Daoy (cell line): ENCODE data around the gene BOLA2B. TPM values are rescaled to one million over a fixed set of nuclear protein-coding genes. Genes with fewer than 3 reads are reported as not detected.
"Not testable (repeated sequence)": the region's sequence is repeated elsewhere in the genome, so short reads cannot be mapped to it uniquely, and the experiment has no call there.

ENCODE experiments used
- DNase-seq: peaks from one replicate; pipeline ENCODE4 v3.0.0-alpha.2; 2015; ENCODE audit warnings: low read depth
- total RNA-seq: library from RNA; depleted of rRNA; stranded (reverse); fragments of >200 nt; shearing (Covaris generic); gene quantifications from 2 replicates; pipeline ENCODE4 v1.2.3, GENCODE V29; 2014

The BOLA2B gene
- total RNA-seq, 1 experiment from 2014 or later = 1,320 TPM

DNA sequence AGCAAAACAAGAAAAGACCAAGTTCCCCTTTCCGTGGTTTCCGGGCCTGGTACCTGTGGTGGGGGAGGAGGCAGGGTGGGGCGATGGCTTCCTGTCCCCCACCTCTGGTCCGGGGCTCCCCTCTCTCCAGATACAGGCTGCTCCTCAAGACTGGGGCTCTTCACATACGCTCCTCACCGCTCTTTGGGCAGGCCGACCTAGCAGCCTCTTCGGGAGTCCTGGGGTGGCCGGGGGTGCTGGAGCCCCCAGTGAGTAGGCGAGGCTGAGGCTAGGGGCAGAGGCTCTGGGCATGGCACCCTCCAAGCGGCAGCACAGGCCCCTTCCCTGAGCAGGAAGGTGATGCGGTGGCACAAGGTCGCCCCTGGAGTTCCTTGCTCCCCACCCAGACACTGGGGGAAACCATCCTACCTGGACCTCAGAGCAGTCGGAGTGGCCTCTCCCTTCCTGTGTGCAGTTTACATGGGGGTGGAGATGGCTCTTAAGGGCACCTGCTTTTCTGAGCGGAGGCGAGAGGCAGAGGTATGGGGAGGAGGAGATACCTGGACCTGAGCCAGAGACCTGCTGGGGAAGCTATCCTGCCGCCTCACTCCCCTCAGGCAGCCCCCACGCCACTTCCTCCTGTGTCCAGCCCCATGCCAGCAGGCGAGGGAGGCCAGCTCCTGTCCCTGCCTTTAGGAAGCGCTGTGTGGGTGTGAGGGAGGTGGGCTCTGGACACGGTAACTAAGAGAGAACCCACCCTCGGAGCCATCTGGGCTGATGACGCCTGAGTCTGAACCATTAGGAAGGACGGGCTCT lies 9.2 kb downstream of the BOLA2B start:
- peak; percentile 8 for DNase-seq

DNA sequence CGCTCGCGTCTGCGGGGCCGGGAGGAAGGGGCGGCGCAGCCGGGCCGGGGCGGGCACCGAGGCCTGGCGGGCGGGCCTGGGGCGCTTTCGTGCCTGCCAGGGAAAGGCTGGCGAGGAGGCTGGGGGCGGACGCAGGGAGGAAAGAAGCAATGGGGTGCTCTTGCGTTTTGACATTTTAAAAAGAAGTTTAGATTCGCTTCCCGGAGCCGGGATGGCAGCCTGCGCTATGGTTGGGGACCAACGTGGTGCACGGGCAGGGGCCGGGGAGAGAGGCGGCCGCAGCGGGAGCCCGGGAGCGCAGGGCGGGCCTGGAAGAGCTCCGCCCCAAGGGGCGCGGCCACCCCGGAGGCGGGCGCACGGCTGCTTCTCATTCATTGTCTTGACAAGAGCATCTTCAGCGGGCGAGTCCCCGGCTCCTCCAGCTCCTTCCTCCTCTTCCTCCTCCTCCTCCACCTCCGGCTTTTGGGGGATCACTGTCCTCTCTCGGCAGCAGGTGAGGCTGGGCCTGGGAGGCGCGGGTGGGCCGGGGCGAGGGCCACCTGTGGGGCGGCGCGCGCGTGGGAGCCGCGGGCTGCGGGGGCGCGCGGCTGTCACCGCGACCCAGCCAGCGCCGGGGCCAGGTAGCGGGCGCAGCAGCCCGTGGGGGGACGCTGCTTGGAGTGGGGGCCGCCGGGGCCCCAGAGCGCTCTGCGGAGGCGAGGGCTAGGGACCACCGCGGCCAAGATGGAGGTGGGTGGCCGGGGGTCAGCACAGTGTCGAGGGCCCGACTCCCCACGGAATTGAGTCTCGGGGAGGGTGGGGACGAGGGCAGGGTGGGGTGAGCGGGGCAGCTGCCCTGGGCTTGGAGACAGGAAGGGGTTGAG lies 10.0 kb downstream of the BOLA2B start, which contains the start of gene CORO1A:
Gene CORO1A (plus strand): TSS at position 370 of the 863 bp plus-strand sequence. CDS start 1,608 bp downstream, outside the sequence.
- peak; percentile 76 for DNase-seq

DNA sequence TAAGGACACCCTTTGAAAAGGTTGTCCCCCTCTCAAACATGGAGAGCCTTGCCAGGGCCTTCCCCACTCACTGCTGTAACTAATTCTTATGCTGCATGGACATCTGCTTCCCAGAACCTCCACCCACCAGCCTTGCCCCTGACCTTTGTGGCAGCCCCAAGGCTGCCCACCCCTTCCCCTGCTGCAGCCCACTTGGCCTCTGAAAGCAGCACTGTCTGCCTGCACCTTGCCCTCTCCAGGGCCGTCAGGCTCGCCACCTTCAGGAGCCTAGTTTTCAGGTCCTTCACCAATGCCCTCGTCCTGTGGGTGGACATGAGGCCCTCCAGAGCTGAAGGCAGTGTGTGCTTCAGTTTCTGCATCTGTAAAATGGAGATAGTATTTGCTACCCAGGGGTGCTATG lies 12.7 kb downstream of the BOLA2B start:
- DNase-seq = no peak

DNA sequence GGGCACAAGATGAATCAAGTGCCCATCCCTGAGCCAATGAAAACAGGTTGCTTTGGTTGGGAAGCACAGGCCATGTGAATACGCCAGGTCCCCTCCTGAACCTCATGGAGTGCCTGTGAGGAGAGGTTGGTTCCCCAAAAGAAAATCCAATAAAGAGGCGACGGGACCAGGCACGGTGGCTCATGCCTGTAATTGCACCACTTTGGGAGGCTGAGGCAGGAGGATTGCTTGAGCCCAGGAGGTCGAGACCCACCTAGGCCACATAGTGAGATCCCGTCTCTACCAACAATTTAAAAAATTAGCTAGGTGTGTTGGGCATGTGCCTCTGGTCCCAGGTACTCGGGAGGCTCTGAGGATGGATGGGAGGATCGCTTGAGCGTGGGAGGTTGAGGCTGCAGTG lies 13.5 kb downstream of the BOLA2B start:
- no peak for DNase-seq

DNA sequence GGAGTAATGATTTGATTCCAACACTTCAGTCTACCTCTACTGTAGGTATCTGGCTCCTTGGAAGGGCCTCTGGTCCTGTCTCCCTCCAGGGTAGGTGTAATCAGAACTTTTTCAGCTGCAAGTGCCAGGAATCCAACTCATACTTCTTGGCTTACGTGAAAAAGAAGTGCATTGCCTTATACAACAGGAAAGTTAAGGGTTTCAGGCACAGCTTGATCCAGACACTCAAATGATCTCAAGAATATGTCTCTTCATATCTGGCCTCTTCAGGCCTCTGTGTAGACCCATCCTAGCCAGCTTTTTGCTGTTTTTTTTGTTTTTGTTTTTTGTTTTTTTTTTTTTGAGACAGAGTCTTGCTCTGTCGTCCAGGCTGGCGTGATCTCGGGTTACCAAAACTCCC lies 14.3 kb downstream of the BOLA2B start:
- no peak for DNase-seq

DNA sequence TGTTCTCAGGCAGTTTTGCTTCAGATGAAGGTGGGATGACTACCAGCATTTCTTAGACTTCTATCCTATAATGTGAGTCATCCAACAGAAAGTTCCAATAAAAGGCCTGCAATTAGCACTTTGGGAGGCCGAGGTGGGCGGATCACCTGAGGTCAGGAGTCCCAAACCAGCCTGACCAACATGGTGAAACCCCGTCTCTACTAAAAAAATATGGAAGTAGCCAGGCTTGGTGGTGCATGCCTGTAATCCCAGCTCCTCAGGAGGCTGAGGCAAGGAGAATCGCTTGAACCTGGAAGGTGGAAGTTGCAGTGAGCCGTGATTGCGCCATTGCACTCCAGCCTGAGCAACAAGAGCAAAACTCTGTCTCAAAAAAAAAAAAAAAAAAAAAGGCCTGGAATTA lies 16.6 kb downstream of the BOLA2B start:
- not testable (repeated sequence) for DNase-seq

GRCh38 chr16:30173054-30173453 lies 20.4 kb downstream of the BOLA2B start:
- DNase-seq = no peak

GRCh38 chr16:30170145-30170544 lies 23.3 kb downstream of the BOLA2B start:
- DNase-seq = not testable (repeated sequence)

DNA sequence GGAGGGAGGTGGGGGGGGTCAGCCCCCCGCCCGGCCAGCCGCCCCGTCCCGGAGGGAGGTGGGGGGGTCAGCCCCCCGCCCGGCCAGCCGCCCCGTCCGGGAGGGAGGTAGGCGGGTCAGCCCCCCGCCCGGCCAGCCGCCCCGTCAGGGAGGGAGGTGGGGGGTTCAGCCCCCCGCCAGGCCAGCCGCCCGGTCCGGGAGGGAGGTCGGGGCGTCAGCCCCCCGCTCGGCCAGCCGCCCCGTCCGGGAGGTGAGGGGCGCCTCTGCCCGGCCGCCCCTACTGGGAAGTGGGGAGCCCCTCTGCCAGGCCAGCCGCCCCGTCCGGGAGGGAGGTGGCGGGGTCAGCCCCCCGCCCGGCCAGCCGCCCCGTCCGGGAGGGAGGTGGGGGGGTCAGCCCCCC lies 24.1 kb downstream of the BOLA2B start:
- not testable (repeated sequence) for DNase-seq

GRCh38 chr16:30168746-30169145 lies 24.7 kb downstream of the BOLA2B start:
- DNase-seq = not testable (repeated sequence)

DNA sequence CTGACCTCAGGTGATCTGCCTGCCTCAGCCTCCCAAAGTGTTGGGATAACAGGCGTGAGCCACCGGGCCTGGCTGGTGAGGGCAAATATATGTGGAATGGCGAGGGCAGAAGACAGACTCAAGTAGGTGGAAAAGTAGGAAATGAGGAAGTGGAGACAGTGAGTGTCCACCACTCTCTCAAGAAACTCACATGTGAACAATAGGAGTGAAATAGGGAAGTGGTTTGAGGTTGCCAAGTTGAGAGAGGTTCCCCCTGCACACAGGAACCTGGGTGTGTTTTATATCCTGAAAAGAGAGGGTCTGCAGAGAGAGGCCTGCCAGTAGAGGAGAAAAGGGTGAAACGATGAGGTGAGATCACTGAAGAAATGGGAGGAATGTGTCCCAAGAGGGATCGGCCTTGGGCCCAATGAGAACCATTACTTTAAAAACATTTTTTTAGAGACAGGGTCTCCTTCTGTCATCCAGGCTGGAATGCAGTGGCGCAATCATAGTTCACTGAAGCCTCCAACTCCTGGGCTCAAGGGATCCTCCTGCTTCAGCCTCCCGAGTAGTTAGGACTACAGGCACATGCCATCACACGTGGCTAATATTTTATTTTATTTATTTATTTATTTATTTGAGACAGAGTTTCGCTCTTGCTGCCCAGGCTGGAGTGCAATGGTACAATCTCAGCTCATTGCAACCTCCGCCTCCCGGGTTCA lies 27.1 kb downstream of the BOLA2B start:
- DNase-seq = no peak

DNA sequence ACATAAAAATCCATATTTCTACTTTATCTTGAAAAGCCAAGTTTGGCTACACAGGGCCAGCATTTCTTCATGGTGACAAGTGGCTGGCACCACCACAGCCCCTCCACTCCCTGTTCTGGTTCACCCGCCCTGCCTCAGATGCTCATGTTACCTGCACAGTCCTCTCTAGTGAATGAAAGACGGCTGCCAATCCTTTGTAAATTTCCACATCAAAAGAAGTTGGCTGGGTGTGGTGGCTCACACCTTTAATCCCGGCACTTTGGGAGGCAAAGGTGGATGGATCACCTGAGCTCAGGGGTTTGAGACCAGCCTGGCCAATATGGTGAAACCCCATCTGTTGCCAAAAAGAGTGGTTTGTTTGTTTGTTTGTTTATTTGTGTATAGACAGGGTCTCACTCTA lies 29.9 kb downstream of the BOLA2B start:
- DNase-seq = no peak

- no peak for DNase-seq
Measured at GRCh38 chr16:30157214-30157613, 36.3 kb downstream of the BOLA2B start.

DNA sequence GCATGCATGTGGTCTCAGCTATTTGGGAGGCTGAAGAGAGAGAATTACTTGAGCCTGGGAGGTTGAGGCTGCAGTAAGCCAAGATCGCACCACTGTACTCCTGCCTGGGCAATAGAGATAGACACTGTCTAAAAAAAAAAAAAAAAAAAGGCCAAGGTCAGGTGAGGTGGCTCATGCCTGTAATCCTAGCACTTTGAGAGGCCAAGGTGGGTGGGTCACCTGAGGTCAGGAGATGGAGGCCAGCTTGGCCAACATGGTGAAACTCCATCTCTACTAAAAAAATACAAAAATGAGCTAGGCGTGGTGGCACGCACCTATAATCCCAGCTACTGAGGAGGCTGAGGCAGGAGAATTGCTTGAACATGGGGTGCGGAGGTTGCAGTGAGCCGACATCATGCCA lies 38.3 kb downstream of the BOLA2B start:
- no peak for DNase-seq

DNA sequence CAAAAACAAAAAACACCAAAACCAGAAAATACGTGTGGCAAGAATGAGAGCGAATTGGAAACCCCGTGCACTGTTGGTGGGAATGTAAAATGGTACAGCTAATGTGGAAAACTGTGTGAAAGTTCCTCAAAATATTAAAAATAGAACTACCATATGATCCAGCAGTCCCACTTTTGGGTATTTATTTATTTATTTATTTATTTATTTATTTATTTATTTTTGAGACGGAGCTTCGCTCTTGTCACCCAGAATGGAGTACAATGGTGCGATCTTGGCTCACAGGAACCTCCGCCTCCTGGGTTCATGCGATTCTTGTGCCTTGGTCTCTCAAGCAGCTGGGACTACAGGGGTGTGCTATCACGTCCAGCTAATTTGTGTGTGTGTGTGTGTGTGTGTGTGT lies 40.9 kb downstream of the BOLA2B start:
- DNase-seq = no peak

DNA sequence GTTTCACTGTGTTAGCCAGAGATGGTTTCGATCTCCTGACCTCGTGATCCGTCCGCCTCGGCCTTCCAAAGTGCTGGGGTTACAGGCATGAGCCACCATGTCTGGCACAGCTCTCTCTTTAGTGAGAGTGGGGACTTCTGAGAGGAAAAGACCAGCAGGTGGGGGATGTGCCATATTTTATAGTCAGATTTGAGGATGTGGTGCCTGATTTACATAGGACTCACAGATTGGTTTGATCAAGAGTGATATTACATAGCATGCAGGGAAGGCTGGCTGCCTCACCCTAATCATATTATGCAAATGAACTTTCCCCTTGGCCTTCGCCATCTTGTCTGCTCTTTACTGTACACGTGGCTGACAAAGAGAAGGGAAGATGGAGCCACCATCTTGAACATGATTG lies 42.4 kb downstream of the BOLA2B start:
- no peak for DNase-seq

- DNase-seq = no peak
Measured at GRCh38 chr16:30149250-30149930, 44.1 kb downstream of the BOLA2B start.

DNA sequence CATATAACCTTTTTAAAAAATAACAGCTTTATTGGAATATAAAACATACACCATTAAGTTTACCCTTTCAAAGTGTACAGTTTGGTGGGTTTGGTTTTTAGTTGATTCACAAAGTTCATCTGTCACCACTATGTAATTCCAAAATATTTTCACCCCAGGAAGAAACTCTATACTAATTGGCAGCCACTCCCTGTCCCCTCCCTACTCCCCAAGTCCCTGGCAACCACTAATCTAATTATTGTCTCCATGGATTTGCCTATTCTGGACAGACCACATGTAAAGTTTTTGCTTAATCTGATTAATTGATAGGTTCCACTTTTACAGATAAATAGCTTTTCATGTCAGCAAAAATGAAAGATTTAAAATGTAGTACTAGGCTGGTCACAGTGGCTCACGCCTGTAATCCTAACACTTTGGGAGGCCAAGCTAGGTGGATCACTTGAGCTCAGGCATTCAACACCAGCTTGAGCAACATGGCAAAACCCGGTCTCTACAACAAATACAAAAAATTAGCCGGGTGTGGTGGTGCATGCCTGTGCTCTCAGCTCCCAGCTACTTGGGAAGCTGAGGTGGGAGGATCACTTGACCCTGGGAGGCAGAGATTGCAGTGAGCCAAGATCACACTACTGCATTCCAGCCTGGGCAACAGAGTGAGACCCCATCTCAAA lies 45.5 kb downstream of the BOLA2B start:
- DNase-seq = no peak

DNA sequence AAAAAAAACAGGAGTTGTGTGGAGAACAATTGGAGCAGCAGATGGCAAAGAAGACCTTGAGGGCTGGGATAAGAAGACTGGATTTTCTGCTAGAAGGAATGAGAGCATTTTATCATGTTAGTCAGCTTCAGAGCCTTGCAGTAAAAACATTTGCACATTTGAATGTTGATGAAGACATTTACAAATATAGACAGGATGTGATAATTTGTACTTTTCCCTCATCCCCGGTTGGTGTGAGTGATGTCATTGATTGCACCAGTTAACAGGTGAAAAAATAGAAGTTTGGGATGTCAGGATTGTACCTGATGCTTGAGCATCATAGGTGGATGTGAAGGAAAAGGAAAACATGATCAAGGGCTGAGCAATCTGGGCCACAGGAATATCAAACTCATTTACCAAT lies 47.8 kb downstream of the BOLA2B start:
- no peak for DNase-seq

- no peak for DNase-seq
Measured at GRCh38 chr16:30144917-30145316, 48.5 kb downstream of the BOLA2B start.

GRCh38 chr16:30144017-30144416 lies 49.4 kb downstream of the BOLA2B start:
- DNase-seq = no peak
